Neutrophil (primary cell): ENCODE data around the gene KLHL25.
"Not testable (repeated sequence)": the region's sequence is repeated elsewhere in the genome, so short reads cannot be mapped to it uniquely, and the experiment has no call there.

Experiments used
- H3K27ac ChIP-seq: fragments of 200-600 bp; sonication (generic); 2 replicates; pipeline ENCODE4 v1.5.1; 2016; ENCODE audit warnings: mild to moderate bottlenecking, moderate library complexity
- H3K27me3 ChIP-seq: fragments of 200-600 bp; sonication (generic); 2 replicates; pipeline ENCODE4 v1.6.0; 2016; ENCODE audit warnings: mild to moderate bottlenecking
- H3K36me3 ChIP-seq: fragments of 200-600 bp; sonication (generic); 2 replicates; pipeline ENCODE4 v1.5.1; 2017
- H3K4me1 ChIP-seq, 2 experiments: fragments of 200-600 bp in 1 of 2; sonication (generic) in 1 of 2; 1 replicate in 1 of 2; 2 replicates in 1 of 2; pipeline versions ENCODE4 v1.5.1 to v1.6.1; 2013 to 2016; ENCODE audit warnings: low read depth in 1 of 2, low read length in 1 of 2, mild to moderate bottlenecking in 1 of 2, moderate library complexity in 1 of 2; ENCODE audit not compliant: control insufficient read depth in 1 of 2, insufficient read depth in 1 of 2
- H3K4me3 ChIP-seq, 2 experiments: fragments of 200-600 bp in 1 of 2; sonication (generic) in 1 of 2; 1 replicate in 1 of 2; 2 replicates in 1 of 2; pipeline ENCODE4 v1.5.1; 2013 to 2016; ENCODE audit warnings: low read depth in 1 of 2, low read length in 1 of 2, mild to moderate bottlenecking in 1 of 2, moderate library complexity in 1 of 2
- H3K9me3 ChIP-seq: fragments of 200-600 bp; sonication (generic); 2 replicates; pipeline ENCODE4 v1.5.1; 2016
- TF ChIP-seq, protein P1 (sequence below): fragments of 200-600 bp; sonication (generic); IDR thresholded peaks from 2 replicates; pipeline ENCODE4 v1.5.1; 2016; ENCODE audit warnings: antibody characterized with exemption

KLHL25 gene

GRCh38 chr15:85837881-85838280, 43.2 kb upstream of the KLHL25 start:
- H3K27ac ChIP-seq: no peak overlapping the region
- H3K36me3 ChIP-seq: no peaks in the 10 kb centered on the region
- H3K4me1 ChIP-seq: peaks cover 4 to 10% of the 10 kb centered on the region in 2 experiments
- H3K27me3 ChIP-seq: peaks cover 5% of the 10 kb centered on the region
- H3K9me3 ChIP-seq: no peaks in the 10 kb centered on the region
- TF ChIP-seq, protein P1, sequence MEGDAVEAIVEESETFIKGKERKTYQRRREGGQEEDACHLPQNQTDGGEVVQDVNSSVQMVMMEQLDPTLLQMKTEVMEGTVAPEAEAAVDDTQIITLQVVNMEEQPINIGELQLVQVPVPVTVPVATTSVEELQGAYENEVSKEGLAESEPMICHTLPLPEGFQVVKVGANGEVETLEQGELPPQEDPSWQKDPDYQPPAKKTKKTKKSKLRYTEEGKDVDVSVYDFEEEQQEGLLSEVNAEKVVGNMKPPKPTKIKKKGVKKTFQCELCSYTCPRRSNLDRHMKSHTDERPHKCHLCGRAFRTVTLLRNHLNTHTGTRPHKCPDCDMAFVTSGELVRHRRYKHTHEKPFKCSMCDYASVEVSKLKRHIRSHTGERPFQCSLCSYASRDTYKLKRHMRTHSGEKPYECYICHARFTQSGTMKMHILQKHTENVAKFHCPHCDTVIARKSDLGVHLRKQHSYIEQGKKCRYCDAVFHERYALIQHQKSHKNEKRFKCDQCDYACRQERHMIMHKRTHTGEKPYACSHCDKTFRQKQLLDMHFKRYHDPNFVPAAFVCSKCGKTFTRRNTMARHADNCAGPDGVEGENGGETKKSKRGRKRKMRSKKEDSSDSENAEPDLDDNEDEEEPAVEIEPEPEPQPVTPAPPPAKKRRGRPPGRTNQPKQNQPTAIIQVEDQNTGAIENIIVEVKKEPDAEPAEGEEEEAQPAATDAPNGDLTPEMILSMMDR: no peak
- H3K4me3 ChIP-seq: no peak overlapping the region

DNA sequence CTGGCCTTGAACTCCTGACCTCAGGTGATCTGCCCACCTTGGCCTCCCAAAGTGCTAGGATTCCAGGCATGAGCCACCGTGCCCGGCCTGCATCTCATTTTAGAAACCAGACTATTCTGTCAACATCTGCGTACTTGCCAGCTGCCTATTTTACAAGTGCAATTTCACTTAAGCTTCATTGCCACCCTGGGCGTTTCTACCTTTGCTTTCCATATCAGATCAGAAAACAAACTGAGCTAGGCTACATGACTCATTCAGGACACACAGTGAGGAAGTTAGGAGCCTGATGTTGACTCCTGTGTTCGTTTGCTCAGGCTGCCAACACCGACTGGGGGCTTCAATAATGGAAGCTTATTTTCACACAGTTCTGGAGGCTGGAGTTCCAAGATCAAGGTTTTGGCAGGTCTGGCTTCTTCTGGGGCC, 42.3 kb upstream of the KLHL25 start:
- Histone ChIP-seq H3K4me3 (no peak overlapping the region), H3K9me3 (no peaks in the 10 kb centered on the region), H3K36me3 (no peaks in the 10 kb centered on the region), H3K4me1 (peaks cover 7 to 14% of the 10 kb centered on the region in 2 experiments), H3K27ac (no peak overlapping the region), H3K27me3 (peaks cover 5% of the 10 kb centered on the region)
- TF ChIP-seq, protein P1: no peak

DNA sequence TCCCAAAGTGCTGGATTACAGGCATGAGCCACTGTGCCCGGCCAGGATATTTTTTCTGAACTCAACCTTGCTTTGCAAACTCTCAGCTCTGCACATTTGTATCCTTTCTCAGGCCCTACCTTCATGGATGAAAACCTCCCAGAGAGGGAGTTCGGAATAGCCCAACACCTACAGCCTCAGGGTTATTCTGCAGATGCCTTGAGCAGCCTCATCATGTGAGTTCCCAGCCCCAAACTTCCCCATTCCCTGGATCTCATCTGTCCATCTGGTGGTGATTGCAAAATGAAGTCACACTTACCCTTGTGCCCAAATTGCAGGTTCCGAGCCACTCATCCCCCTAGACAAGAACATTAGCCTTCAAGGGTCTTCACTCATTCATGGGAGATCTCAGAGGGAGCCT, 39.9 kb upstream of the KLHL25 start:
- H3K36me3 ChIP-seq: no peaks in the 10 kb centered on the region
- peaks cover 2 to 8% of the 10 kb centered on the region in 2 experiments for H3K4me1 ChIP-seq
- no peak overlapping the region for H3K4me3 ChIP-seq
- H3K27ac ChIP-seq: no peak overlapping the region
- TF ChIP-seq, protein P1: no peak
- no peaks in the 10 kb centered on the region for H3K9me3 ChIP-seq
- no peaks in the 10 kb centered on the region for H3K27me3 ChIP-seq

GRCh38 chr15:85832394-85832793, 37.7 kb upstream of the KLHL25 start:
- no peak overlapping the region for H3K4me3 ChIP-seq
- H3K9me3 ChIP-seq: no peaks in the 10 kb centered on the region
- H3K36me3 ChIP-seq: no peaks in the 10 kb centered on the region
- TF ChIP-seq, protein P1: no peak
- peak overlapping the region; percentile 70 for H3K27ac ChIP-seq
- H3K27me3 ChIP-seq: no peaks in the 10 kb centered on the region
- H3K4me1 ChIP-seq: peaks cover 2 to 8% of the 10 kb centered on the region in 2 experiments

DNA sequence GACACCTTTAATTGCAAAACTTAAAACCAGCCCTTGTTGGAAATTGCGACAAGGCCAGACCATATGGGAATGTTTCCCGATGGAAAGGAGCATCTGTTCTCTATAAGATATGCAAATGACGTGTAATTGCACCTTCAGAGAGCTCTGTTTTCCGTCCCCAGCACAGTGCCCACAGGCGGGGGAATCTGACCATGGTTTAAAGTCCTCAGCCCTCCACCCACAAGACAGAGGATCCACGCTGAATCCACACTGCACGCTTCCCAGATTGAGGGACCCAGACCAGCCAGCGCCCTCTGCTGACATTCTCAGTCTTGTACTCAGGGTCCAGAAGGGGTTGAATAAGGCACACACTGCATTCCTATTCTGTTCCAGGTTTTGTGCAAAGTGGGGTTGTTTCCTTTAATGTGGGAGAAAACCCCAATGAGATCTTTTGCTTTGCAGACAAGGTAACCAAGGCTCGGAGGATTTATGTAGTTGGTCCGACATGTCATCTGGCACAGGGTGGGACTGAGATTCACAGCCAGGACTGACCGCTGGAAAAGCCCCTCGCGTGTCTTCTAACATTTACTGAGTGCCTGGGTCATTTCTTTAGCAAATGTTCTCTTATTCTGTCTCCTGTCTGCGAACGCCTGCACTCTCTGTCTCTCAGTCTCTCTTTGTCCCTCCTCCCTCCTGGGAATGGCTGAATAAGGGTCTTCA, 36.8 kb upstream of the KLHL25 start:
- TF ChIP-seq, protein P1: no peak
- peak overlapping the region; percentile 70 for H3K27ac ChIP-seq
- no peak overlapping the region for H3K4me3 ChIP-seq
- no peaks in the 10 kb centered on the region for H3K27me3 ChIP-seq
- no peaks in the 10 kb centered on the region for H3K9me3 ChIP-seq
- H3K4me1 ChIP-seq: peaks cover 2 to 8% of the 10 kb centered on the region in 2 experiments
- no peaks in the 10 kb centered on the region for H3K36me3 ChIP-seq

DNA sequence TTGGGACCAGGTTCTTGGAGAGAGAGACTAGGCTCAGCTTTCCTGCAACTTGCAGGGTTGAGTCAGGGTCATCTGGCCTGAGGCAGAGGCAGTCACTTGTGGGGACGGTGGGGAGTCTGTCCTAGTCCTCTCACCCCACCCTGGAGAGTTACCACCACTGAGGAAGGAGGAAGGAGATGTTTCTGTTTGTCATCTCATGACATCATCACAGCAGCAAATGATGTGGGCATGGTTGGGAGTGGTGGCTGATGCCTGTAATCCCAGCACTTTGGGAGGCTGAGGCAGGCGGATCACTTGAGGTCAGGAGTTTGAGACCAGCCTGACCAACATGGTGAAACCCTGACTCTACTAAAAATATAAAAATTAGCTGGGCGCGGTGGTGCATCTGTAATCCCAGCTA, 35.0 kb upstream of the KLHL25 start:
- H3K4me3 ChIP-seq, H3K9me3 ChIP-seq: not testable (repeated sequence)

More for the DNA sequence above, 35.0 kb upstream of the KLHL25 start:
- not testable (repeated sequence) for H3K27me3 ChIP-seq, H3K27ac ChIP-seq, H3K36me3 ChIP-seq, H3K4me1 ChIP-seq
